Mucosa of descending colon (tissue), 3 donors: ENCODE results near the gene ITGA1. TPM values are rescaled to one million over a fixed set of nuclear protein-coding genes. Genes with fewer than 3 reads are reported as not detected.

Source experiments
- ATAC-seq: fragments of 200-7000 bp; cut with Tn5 transposase; one replicate; pipeline ENCODE4 v1.9.1; 2020; ENCODE audit warnings: mild to moderate bottlenecking, moderate library complexity
- DNase-seq, 3 donors: peaks; one replicate each; pipeline ENCODE4 v3.0.0-alpha.2; 2020
- H3K36me3 ChIP-seq: fragments of 200-600 bp; one replicate; pipeline ENCODE4 v1.8.0; 2021; ENCODE audit warnings: low read depth, mild to moderate bottlenecking
- H3K4me1 ChIP-seq: fragments of 200-600 bp; one replicate; pipeline ENCODE4 v1.8.0; 2021; ENCODE audit warnings: low read depth, mild to moderate bottlenecking
- H3K4me3 ChIP-seq: fragments of 200-600 bp; one replicate; pipeline ENCODE4 v1.8.0; 2021; ENCODE audit warnings: mild to moderate bottlenecking
- H3K9me3 ChIP-seq: fragments of 200-600 bp; one replicate; pipeline ENCODE4 v1.8.0; 2021; ENCODE audit warnings: mild to moderate bottlenecking
- intact Hi-C, 2 donors: fragments of 100-400 bp; cut with DNase I in 1 of 2; cut with micrococcal nuclease in 1 of 2; formaldehyde crosslinking; loops; one replicate each; pipeline versions ENCODE4 v1.11.0 to v1.11.1; 2022; cut with DNase I, micrococcal nuclease
- total RNA-seq, 3 donors: library from RNA; stranded (reverse); fragmentation: NEBNext Ultra II Directional in 2 of 3; extraction: Animal tissue kit (Norgen Biotek cat#: 25700) in 2 of 3; gene quantifications; one replicate each; pipeline versions ENCODE4 v1.2.1 to v1.2.4, GENCODE V29; 2021 to 2023
- TF ChIP-seq, protein P1 (sequence below): fragments of 200-600 bp; IDR thresholded peaks from one replicate; pipeline ENCODE4 v1.8.0; 2022; ENCODE audit warnings: antibody characterized with exemption, mild to moderate bottlenecking
- donor health status: DM: no; HTN: no; CAD: no; lungs with moderate emphysema.
- donor health status: DM: no; HTN: no; CAD: no.
- donor health status: DM: no; HTN: yes; CAD: no.

ITGA1 gene
- total RNA-seq, 3 donors from 2014 or later: 18.7 to 207 (median 42.0) TPM

DNA sequence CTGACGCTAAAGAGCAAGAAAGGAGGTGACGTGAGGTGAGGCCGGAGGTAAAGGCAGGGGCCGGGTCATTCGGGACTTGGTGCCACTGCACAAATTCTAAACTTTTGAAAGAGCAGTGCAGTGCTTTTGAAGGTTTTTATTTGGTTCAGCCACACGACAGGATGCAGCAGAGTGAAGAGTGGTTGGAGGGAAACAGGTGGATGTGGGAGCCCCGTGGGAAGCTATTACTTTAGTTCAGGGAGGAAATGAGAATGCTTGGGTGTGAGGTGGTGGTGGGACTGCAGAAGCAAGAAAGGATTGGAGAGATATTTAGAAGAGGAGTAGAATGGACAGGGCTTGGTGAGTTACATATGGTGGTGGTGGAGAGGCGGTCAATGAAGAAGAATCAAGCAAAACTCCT lies 136.7 kb downstream of the ITGA1 start:
- DNase-seq: no peak
- TF ChIP-seq, protein P1, sequence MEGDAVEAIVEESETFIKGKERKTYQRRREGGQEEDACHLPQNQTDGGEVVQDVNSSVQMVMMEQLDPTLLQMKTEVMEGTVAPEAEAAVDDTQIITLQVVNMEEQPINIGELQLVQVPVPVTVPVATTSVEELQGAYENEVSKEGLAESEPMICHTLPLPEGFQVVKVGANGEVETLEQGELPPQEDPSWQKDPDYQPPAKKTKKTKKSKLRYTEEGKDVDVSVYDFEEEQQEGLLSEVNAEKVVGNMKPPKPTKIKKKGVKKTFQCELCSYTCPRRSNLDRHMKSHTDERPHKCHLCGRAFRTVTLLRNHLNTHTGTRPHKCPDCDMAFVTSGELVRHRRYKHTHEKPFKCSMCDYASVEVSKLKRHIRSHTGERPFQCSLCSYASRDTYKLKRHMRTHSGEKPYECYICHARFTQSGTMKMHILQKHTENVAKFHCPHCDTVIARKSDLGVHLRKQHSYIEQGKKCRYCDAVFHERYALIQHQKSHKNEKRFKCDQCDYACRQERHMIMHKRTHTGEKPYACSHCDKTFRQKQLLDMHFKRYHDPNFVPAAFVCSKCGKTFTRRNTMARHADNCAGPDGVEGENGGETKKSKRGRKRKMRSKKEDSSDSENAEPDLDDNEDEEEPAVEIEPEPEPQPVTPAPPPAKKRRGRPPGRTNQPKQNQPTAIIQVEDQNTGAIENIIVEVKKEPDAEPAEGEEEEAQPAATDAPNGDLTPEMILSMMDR: no peak
- Histone ChIP-seq H3K9me3 (no peaks in the 10 kb centered on the region), H3K36me3 (no peaks in the 10 kb centered on the region), H3K4me1 (no peaks in the 10 kb centered on the region), H3K4me3 (no peak overlapping the region)
- intact Hi-C loops: no loop called here
- no peak for ATAC-seq

GRCh38 chr5:52925001-52925400 lies 137.3 kb downstream of the ITGA1 start:
- Histone ChIP-seq H3K9me3 (no peaks in the 10 kb centered on the region), H3K4me1 (no peaks in the 10 kb centered on the region), H3K4me3 (no peak overlapping the region), H3K36me3 (no peaks in the 10 kb centered on the region)
- ATAC-seq: no peak
- intact Hi-C loops: no loop called here
- no peak for DNase-seq
- TF ChIP-seq, protein P1: no peak

- DNase-seq (no peak), ATAC-seq (no peak)
- intact Hi-C loops: no loop called here
- no peaks in the 10 kb centered on the region for H3K9me3 ChIP-seq
- TF ChIP-seq, protein P1: no peak
- no peak overlapping the region for H3K4me3 ChIP-seq
- no peaks in the 10 kb centered on the region for H3K36me3 ChIP-seq
- H3K4me1 ChIP-seq: no peaks in the 10 kb centered on the region
Measured at GRCh38 chr5:52928689-52929088, 141.0 kb downstream of the ITGA1 start.

DNA sequence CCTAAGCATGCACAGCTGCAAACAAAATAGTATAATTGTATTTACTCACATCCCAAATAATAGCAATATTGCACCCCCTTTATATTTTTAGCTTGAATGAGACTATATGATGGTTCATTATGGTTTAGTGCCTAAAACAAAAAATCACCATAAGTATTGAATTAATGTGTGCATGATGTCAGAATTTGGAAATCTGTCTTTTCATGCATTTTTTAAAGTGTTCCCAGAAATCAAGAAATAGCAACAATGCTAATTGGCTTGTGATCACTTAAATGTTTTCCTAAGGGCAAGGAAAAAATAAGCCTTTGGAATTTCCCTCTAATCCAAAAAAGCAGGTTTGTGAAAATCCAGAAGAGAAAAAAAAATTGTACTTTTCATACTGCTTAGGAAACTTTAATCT lies 150.5 kb downstream of the ITGA1 start:
- intact Hi-C loops: no loop called here
- Histone ChIP-seq H3K4me3 (no peak overlapping the region), H3K4me1 (no peaks in the 10 kb centered on the region), H3K36me3 (no peaks in the 10 kb centered on the region), H3K9me3 (no peaks in the 10 kb centered on the region)
- no peak for DNase-seq
- TF ChIP-seq, protein P1: no peak
- no peak for ATAC-seq

DNA sequence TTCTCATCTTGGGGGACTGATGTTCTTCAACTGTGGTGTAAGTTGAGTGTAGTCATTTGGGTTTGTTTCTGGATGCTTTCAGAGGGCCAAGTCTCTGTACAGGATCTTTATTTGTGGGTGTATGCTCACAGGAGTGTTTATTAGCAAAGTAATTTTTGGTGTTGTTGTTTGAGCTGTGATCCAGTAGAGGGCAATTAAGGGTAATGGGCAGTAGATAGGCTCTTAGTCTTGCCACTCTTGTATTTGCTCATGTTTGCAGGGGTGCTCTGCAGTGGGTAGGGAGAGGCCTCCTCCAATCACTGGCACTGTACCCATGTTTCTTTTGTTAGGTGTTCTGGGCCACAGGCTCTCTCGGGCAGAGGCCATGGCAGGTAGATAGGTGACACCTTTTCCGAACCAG lies 155.6 kb downstream of the ITGA1 start:
- Histone ChIP-seq H3K4me1 (no peaks in the 10 kb centered on the region), H3K9me3 (no peaks in the 10 kb centered on the region), H3K36me3 (no peaks in the 10 kb centered on the region), H3K4me3 (no peak overlapping the region)
- no peak for DNase-seq
- intact Hi-C loops: no loop called here
- TF ChIP-seq, protein P1: no peak
- no peak for ATAC-seq

DNA sequence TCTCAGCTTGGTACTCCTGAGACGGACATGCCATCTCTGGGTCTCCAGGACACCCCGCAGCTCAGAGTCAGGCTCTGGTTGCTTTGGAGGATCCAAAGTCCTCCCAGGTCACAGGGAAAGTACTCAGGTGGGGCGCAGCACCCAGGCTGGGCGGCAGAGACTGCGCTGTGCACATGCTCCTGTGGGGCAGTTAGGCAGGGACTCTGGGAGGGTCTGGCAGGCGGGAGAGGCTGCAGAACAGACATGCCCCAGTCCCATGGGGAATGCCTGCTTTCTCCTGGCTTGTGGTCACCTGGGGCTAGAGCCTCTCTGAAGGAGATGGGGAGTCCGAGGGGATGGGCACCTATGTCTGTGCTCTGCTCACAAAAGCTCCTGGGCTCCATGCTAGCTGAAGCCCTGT lies 156.1 kb downstream of the ITGA1 start:
- TF ChIP-seq, protein P1: no peak
- H3K36me3 ChIP-seq: no peaks in the 10 kb centered on the region
- no peaks in the 10 kb centered on the region for H3K9me3 ChIP-seq
- intact Hi-C loops: no loop called here
- no peak overlapping the region for H3K4me3 ChIP-seq
- ATAC-seq (no peak), DNase-seq (no peak)
- H3K4me1 ChIP-seq: no peaks in the 10 kb centered on the region
